Measurements from ENCODE around the gene CCN2.

The CCN2 gene

DNA sequence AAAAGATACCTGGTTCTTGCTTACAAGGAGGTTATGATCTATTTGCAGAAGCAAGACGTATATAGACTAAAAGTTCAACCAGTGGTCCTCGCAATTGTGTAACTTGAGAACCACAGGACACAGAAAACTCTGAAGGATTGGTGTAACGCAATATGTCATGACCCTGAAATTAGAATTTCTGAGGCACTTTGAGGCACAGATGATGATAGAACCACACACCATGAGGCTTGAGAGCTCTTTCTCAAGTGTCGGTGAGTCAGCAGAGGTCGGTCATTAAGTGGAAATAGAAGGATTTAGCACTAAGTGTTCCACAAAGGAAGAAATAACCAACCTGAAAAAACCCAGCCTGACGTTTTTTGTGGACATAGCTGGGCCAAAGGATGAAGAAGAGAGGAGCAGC, 15.3 kb upstream of the CCN2 start:
- no peak for DNase-seq (ENCODE audit: low read depth)

DNA sequence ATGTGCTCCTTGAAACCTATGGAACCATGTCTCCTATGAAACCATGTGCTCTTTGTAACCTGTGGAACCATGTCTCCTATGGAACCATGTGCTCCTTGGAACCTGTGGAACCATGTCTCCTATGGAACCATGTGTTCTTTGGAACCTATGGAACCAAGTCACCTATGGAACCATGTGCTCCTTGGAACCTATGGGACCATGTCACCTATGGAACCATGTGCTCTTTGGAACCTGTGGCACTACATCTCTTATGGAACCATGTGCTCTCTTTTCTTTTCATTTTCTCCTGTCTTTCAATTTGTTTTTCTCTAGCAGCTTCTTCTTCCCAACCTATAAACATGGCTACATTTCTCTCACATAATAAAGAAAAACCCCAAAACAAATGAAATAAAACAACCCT, 11.9 kb upstream of the CCN2 start:
- no peak for DNase-seq (ENCODE audit: low read depth)

DNA sequence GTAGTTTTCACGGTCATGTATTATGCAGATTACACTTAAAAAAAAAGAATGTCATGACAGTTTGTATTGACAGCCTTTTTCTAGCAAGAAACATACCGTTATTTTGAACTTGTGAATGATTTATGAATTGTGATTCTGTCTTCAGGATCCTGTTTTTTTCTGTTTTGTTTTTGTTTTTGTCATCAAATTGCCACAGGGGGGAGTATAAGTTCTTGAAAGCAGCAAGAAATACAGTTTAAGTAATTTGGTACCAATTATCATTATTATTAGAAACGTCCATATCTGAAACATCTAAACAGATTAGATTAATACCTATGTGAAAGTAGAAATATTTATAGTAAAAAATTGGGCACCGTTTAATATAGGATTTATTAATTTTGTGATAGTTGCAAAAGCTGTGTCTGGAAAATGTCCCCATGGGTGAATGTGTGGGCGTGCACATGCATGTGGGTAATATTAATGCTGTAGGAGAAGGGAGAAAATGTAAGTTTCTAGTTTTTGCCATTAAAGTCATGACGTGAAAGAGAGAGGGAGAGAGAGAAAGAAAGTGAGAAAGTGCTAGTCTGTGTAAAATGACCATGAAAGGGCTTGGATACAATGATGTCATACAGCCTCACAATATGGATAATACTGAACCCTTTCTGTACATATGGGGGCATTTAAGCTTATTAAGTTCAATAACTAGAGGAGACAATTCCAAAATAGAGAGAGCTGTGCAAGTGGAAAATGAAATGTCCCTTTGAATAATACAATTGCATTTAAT, 9.4 kb upstream of the CCN2 start:
- no peak for DNase-seq (ENCODE audit: low read depth)

DNA sequence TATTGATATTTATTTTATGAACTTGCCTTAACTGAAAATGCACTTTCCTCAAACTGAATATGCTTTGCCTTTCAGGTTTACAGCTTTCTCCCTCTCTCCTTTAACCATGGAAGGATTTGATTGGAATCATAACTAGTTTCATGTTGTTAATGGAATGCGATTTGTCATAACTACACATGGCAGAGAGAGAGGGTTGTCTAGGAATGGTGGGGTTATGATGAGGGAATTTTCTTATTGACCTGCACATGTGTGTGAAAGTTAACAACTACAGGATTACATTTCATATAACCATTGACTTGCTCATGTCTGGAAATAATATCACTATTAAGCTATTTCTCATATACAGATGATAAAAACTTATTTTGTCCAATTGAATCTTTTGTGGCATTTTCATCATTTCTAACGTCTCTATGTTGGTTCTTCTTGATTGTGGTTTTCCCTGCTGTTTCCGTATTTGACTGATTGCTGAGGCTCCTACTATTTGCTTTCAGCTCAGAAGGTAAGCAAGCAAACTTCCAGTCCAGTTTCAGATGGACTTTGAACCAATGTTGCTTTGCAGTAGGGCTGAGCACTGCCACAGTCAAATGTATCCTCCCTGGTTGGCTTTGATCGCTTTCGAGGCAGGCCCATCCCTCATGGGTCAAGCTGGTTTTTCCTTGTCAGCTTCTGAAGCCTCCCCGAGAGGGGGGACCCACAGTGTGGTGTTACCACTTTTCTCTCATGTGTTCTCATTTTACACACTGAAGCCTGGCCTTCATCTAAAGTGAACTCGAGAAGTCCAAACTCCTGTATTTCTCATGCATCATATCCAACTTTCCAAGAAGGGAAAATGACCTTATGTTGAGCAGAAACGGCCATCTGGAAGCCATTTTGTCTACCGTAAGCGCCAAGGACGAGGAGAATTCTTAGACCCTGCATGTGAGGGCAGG, 7.6 kb upstream of the CCN2 start:
- DNase-seq (ENCODE audit: low read depth) = no peak

DNA sequence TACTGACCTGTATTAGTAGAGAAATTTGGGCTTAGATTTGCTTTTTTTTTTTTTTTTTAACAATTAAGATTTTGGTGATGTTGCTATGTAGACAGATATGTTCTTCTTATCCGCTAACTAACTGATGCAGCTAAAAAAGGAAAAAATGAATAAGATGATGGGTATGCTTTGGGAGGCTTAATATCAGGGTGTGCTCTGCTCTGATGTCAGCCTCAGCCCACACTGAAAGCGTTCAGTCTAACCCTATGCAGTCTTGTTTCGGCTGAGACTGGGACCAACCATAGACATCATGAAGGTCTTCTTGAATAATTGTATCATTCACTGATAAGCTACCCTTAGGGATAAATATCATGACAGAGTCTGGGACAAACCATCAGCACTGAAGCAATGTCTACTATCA, 6.9 kb upstream of the CCN2 start:
- no peak for DNase-seq (ENCODE audit: low read depth)

DNA sequence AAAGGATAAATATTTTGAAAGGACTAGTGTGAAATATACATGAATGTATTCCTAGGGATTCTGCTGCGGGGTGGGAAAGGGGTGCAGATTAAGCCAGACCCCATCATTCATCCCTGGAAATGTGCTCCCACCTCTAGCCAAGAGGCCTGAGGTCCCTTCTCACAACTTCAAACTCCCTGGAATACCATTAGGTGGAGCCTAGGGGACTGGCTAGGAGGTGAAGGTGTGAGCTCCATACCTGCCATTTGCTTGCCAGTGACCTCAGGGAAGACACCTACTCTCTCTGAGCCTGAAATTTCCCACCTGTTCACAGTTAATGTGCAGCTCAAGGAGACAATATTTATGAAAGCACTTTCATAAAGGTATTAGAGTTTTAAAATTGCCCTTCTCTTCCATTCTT, 4.7 kb upstream of the CCN2 start:
- DNase-seq (ENCODE audit: low read depth) = no peak

DNA sequence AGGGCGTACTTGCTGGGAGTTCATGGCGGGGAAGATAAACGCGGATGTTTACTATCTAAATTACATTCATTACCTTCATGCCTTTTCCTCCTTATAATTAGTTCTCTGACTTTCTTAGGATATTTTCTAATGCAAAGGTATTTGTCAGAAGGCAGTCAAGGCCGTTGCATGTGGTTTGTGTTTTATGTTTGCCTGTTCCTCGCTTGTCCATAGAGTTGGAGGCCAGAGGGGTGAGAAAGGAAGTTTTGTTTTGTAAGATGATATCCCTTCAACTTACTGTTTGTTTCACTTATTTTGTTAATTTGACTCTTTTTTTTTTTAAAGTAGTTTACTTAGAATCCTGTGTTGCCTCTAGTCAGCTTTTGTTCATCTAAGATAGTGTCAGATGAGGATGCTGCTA, 4.0 kb upstream of the CCN2 start:
- no peak for DNase-seq (ENCODE audit: low read depth)

DNA sequence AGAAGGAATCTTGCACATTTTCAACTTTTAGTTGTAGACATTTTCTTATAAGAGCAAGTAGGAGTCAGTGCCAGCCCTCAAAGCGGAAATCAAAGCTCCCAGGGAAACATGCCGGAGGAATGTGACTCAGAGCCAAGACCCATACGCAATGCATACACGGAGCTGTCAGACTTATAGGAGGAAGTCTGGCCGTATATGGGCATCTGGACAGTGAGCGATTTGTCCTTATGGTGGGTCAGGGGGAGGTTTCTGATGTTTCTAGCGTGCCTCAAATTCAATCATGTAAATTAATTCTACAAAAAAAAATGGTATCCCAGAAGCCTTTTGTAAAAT, 3.6 kb upstream of the CCN2 start:
- DNase-seq (ENCODE audit: low read depth) = no peak

DNA sequence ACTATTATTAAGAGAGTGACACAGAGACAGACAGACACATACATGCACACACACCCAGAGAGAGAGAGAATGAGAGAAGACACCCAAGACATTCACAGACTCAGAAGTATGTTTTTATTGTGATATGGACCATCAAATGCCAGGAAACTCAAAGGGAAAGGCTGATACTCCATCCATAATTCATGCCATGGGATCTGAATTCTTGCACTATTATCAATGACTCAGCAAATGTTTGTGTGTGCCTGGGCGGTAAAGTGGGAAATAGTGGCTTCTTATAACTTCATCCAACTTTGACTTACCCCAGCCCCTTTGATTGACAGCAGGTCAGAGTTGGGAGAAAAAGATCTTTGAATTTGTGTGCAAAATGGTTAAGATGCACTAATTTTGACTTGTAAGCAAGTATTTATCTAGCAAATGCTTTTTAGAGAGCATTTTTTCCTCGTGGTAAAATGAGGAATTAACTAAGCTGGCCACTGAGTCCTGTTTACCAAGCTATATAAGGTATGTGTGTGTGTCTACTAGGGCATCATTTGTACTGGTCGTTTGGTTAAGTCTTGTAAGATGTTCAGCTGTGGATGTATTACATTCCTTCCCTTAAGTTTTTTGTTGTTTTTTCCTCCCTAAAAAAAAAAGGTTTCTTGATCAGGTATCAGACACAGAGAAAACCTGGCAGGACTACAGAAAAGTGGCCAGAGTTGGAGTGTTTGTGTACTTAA, 3.0 kb upstream of the CCN2 start:
- DNase-seq (ENCODE audit: low read depth) = no peak

DNA sequence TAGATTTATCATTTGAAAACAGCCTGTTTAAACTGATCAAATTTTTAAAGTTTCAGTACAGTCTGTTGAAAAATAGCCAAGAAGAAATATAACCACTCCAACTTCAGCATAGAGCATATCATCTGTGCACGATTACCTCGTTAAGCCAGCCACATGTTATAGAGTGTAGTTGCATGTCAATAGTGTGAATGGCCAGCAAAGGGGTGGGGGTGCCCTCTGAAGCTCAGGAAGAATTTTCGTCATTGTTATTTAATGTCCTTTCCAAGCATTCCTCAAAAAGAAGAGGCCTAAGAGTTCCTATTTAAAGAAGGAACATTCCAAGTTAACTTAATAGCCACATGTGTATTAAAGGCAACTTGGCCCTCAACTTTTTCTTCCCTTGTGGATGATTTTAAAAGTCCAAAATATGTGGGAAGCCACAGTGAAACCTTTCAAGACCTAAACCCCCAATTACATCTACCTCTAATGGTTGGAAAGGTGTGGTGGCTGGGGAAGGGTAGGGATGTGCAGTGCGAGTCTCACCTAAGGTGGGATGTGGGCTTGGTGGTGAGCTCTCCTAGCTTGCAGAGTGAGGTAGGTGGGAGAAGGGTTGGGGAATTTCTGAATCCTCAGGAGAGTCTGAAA, 1.8 kb upstream of the CCN2 start:
- no peak for DNase-seq (ENCODE audit: low read depth)

DNA sequence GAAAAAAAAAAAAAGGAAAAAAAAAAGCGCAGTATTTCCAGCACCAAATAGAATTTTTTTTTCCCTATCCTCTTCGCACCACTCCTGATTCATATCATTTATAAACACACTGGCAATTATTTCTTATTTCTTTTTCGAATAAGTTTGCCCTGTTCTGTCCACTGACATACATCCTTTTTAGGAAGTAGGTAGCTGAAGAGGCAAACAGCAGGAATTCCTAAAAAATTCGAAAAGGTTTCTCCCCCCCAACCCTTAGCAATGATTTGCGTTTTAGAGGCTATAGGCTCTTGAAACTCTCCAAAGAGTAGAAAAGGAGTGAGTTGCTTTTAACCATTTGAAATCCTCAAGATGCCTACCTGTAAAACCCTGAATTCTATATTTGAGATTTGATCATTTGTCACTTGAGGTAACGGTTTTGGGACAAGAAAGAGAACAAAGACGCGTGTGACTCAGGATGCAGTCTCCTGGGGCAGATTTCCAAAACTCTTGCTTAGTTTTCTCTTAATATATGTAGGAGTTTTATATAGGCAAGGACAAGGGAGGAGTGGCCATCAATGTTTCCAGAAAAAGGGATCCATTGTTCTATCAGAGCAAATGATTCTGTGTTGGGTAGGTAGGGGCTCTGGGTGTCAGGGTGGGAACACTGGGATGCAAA, 531 bp upstream of the CCN2 start:
- no peak for DNase-seq (ENCODE audit: low read depth)

DNA sequence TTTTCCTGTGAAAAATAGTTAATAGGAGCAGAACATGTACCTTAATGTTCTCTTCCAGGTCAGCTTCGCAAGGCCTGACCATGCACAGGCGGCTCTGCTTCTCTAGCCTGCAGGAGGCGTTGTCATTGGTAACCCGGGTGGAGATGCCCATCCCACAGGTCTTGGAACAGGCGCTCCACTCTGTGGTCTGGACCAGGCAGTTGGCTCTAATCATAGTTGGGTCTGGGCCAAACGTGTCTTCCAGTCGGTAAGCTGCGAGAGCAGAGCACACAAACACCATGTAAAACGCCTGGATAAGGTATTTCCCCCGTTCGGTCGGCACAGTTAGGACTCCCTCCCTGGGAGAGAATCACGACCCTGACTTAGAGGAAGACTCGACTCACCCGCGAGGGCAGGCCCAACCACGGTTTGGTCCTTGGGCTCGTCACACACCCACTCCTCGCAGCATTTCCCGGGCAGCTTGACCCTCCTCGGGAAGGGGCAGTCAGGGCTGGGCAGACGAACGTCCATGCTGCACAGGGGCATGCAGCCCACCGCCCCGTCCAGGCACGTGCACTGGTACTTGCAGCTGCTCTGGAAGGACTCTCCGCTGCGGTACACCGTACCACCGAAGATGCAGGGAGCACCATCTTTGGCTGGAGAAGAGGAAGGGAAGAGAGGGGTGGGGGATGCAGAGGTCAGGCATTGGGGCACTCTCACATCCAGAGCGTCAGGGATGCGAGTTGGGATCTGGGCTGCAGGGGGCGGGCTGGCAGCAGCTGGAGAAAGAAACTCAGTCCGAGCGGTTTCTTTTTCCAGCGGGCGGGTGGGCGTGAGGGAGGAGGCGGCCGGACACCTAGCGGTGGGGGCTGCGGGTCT, 1.0 kb downstream of the CCN2 start:
- no peak for DNase-seq (ENCODE audit: low read depth)

DNA sequence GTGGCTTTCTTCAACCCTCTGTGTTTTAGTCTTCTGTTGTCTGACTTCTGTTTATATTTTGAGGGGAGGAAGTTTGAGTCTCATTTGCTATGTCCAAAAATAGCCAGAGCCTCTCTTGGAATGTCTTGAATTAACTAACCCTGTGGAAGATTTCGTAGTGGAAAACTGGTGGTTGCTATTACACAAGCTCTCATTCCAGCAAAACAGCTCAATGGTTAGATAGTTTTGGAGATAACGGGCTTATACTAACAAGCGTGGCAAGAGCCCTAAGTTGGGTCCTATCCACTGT, 1.6 kb downstream of the CCN2 start:
- no peak for DNase-seq (ENCODE audit: low read depth)

DNA sequence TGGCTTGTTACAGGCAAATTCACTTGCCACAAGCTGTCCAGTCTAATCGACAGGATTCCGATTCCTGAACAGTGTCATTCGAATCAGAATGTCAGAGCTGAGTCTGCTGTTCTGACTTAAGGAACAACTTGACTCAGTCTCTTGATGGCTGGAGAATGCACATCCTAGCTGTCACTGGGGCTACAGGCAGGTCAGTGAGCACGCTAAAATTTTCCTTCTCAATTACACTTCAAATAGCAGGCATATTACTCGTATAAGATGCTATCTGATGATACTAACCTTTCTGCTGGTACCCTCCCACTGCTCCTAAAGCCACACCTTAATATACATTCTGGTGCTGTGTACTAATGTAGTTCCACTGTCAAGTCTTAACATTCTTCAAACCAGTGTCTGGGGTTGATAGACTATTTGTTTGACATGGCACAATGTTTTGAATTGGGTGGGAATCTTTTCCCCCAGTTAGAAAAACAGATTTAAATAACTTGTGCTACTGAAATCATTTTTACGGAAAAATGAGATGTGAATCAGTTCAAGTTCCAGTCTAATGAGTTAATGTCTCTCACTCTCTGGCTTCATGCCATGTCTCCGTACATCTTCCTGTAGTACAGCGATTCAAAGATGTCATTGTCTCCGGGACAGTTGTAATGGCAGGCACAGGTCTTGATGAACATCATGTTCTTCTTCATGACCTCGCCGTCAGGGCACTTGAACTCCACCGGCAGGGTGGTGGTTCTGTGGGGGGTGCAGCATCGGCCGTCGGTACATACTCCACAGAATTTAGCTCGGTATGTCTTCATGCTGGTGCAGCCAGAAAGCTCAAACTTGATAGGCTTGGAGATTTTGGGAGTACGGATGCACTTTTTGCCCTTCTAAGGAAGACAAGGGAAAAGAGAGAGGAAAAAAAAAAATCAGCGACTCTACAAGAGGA, 2.2 kb downstream of the CCN2 start:
- DNase-seq (ENCODE audit: low read depth) = no peak

DNA sequence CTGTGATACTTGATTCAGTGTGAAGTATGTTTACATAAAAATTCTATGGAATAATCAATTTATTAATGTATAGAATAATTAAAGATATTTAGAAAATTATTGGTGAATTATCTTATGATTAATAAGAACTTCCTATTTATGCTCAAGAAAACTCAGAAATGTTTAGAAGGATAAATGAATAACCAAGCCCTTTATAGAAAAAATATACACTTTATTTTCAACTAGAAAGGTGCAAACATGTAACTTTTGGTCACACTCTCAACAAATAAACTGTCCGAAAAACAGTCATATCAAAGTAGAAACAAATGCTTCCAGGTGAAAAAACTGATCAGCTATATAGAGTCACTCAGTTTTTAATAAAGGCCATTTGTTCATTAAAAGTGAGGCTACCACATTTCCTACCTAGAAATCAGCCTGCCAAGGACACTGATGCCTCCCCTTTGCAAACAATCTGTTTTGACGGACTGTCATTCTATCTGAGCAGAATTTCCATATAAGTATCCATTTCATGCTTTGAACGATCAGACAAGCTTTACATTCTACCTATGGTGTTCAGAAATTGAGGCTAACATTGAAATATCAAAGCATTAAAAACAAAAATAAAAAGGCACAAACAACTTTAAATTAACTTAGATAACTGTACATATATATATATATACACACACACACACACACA, 3.0 kb downstream of the CCN2 start:
- DNase-seq (ENCODE audit: low read depth) = no peak

DNA sequence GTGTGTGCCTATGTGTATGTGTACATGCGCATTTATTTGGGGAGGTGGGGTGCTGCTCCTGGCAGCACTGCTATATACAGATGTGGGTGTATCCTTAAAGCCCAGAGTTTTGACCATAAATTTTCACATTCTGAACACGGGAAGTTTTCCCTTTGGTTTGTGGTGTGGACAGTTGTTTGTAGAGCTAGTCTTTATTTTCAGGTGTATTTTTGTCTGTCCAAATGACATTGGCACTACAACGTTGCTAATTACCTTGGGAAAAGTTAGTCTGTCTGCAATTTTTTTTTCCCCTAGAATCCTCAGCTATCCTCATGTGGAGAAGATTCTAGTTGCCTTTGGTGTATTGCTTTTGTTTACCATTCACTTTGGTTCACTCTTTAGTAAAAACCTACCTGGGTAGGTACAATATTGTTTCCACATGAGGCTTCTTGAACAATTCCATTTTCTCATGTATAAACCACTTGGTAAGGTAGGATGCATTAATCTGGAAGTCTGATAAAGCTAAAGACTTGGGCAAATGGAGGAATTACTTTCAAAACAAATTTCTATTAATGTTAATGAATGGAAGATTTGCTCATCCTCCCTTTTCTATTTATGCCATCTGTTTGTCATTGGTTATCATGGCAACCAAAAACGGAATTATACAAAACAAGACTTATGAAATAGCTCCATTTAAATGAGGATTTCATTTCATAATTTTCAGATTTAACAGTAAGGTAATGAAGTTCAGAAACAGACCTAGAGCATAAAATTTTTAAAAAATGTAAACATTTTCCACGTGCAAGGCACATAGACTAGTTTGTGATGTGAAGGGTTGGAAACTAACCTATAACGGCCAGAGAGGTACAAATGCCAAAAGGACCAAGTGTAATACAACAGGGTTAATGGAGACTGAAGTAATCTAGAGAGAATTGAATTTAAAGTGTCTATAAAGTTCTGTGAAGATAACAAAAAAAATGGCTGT, 3.9 kb downstream of the CCN2 start:
- no peak for DNase-seq (ENCODE audit: low read depth)

DNA sequence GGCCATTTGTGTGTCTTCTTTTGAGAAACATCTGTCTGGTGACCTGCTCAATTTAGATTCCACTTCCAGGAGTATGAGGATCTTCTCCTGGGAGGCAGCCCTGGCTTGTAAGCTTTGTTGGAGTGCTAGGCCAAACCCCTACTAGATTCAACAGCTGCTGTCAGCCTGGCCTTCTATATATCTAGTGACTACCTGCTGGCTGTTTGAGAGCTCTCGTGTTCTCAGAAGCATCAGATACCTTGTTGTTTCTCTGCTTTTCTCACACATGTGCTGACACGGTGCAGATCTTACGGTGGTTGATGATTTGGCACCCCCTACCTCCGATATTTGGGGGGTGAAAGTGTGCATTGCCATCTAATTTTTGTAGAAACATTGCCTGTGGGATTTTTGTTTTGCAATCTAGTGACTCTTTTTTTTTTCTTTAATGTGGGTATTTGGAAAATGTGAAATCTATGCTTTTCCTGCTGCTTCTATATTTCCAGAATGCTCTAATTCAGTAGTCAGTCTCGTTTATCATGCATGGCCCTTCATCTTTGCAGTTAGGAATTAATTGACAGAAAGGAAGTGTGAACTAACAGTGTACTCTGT, 4.7 kb downstream of the CCN2 start:
- no peak for DNase-seq (ENCODE audit: low read depth)

DNA sequence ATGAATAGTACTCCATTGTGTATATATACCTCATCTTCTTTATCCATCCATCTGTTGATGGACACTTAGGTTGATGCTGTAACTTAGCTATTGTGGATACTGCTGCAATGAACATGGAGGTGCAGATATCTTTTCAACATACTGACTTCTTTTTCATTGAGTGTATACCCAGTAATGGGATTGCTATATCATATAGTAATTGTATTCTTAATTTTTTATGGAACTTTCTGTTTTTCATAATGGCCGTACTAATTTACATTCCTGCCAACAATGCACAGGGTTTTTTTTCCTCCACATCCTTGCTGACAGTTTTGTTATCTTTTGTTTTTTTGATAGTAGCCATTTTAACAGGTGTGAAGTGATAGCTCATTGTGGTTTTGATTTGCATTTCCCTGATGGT, 5.2 kb downstream of the CCN2 start:
- no peak for DNase-seq (ENCODE audit: low read depth)

Data from stimulated activated CD8-positive, alpha-beta memory T cell treated with anti-CD3 and anti-CD28 coated beads, Interleukin-15, amount 100 ng/mL, for 1 hour (primary cell).